Measurements from ENCODE around the gene HSPA1B.

Gene HSPA1B

GRCh38 chr6:31795616-31796298 lies 31.8 kb upstream of the HSPA1B start, which contains the start of gene VARS1 (continued):
- TF ChIP-seq ZSCAN16 (tag by site-specific recombination; IDR thresholded peaks at IDR 0.05) (no peak), ZNF324 (tag by site-specific recombination; IDR thresholded peaks at IDR 0.05) (peak; percentile 62; the same call in 1 of the 2 replicates), ZNF175 (tag by site-specific recombination; IDR thresholded peaks at IDR 0.05) (no peak), ZNF626 (tag by site-specific recombination; IDR thresholded peaks at IDR 0.05) (no peak), KLF8 (tag by site-specific recombination; IDR thresholded peaks at IDR 0.05) (peak; percentile 83), ZNF16 (tag by site-specific recombination; IDR thresholded peaks at IDR 0.05; ENCODE audit: low read depth) (no peak), GLI2 (tag by site-specific recombination; IDR thresholded peaks at IDR 0.05; ENCODE audit: borderline replicate concordance, low read depth) (no peak), ZNF202 (tag by site-specific recombination; IDR thresholded peaks at IDR 0.05; ENCODE audit: borderline replicate concordance) (no peak), ZBTB7A (tag by site-specific recombination; IDR thresholded peaks at IDR 0.05; ENCODE audit: low read depth) (peak; percentile 57; the same call in 1 of the 2 replicates), ZNF362 (tag by site-specific recombination; IDR thresholded peaks at IDR 0.05) (no peak), ZBTB44 (tag by site-specific recombination; IDR thresholded peaks at IDR 0.05) (peak; percentile 60), ZNF645 (tag by site-specific recombination; IDR thresholded peaks at IDR 0.05) (no peak), ZBTB20 (tag by site-specific recombination; IDR thresholded peaks at IDR 0.05) (peak; percentile 24; the same call in 1 of the 2 replicates), ZNF571 (tag by site-specific recombination; IDR thresholded peaks at IDR 0.05) (no peak), ZSCAN23 (tag by site-specific recombination; IDR thresholded peaks at IDR 0.05) (0 out of 2 replicates have a peak, but pooled peaks have one; percentile 32), ZNF155 (tag by site-specific recombination; IDR thresholded peaks at IDR 0.05) (no peak), ZNF544 (tag by site-specific recombination; IDR thresholded peaks at IDR 0.05) (no peak), ZNF658 (tag by site-specific recombination; IDR thresholded peaks at IDR 0.05) (no peak), ZNF48 (tag by site-specific recombination; IDR thresholded peaks at IDR 0.05) (no peak), ZFP41 (tag by site-specific recombination; IDR thresholded peaks at IDR 0.05; ENCODE audit: borderline replicate concordance) (no peak), ZFHX2 (tag by site-specific recombination; conservative IDR thresholded peaks at IDR 0.05) (peak; percentile 91), ZNF473 (tag by site-specific recombination; IDR thresholded peaks at IDR 0.05) (no peak), ZNF521 (tag by site-specific recombination; IDR thresholded peaks at IDR 0.05) (no peak), GFI1B (tag by site-specific recombination; IDR thresholded peaks at IDR 0.05) (no peak), ZNF426 (tag by site-specific recombination; IDR thresholded peaks at IDR 0.05) (no peak), ZNF133 (tag by site-specific recombination; IDR thresholded peaks at IDR 0.05) (no peak), ZBTB26 (tag by site-specific recombination; optimal IDR thresholded peaks at IDR 0.05) (peak; percentile 90), GLI4 (tag by site-specific recombination; IDR thresholded peaks at IDR 0.05) (peak; percentile 76; the same call in 1 of the 2 replicates), ZNF449 (tag by site-specific recombination; IDR thresholded peaks at IDR 0.05) (0 out of 2 replicates have a peak, but pooled peaks have one; percentile 40), ZBTB8A (tag by site-specific recombination; IDR thresholded peaks at IDR 0.05) (peak; percentile 89; the same call in 1 of the 2 replicates), REPIN1 (tag by site-specific recombination; IDR thresholded peaks at IDR 0.05; ENCODE audit: low read depth) (no peak), ZNF664 (tag by site-specific recombination; IDR thresholded peaks at IDR 0.05) (no peak), ZNF776 (tag by site-specific recombination; IDR thresholded peaks at IDR 0.05; ENCODE audit: borderline replicate concordance) (no peak), ZEB2 (tag by site-specific recombination; IDR thresholded peaks at IDR 0.05) (peak; percentile 96), KLF16 (tag by site-specific recombination; IDR thresholded peaks at IDR 0.05) (peak; percentile 36; the same call in 1 of the 2 replicates), BCL11A (tag by site-specific recombination; IDR thresholded peaks at IDR 0.05; ENCODE audit: low read depth) (peak; percentile 90)
